Measurements from ENCODE around the gene TTC29.

Gene TTC29

DNA sequence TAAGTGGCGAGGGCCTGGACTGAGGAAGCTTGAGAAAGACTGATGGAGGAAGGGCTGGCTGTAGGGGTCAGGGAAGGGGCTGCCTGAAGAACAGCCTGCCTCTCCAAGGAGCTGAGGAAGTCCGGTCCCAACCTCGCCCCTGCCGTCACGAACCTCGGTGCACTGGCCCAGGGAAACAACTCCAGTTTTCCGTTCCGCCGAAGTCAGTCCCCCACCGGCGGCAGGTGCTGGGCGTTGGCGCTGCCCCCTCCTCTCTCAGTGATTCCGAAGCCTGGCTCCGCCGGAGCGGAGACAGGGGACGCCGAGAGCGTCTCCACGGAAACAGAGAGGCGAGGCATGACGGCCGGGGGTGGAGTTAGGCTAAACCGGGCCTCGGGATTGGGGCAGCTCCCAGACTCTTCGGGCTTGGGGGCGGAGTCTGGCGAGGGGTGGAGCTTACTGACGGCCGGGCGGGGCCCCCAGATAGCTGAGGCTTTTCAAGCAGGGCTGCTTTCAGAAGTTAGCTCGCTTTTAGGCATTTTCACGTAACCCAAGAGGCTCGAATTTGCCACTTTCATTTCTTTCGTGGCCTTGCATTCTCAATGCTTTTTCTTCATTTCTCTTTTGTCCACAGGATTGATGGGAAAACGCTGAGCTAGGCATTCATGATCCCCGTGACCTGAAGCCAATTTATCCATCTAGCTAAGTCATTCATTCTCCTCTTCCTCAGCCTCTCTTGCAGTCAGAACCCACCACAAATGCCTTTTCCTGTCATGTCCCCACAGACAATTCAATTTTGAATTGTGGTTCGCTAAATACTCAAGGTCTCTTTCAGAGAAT, at the start of gene TTC29:
TSS of gene TTC29 (minus strand) at position 309 of the 819 bp plus-strand sequence. CDS start 5,969 bp downstream, outside the sequence.
- peak; percentile 73 to 80 for DNase-seq (ENCODE audit: extremely low read depth in 1 of 2, low read depth in 1 of 2)

- DNase-seq (ENCODE audit: extremely low read depth in 1 of 2, low read depth in 1 of 2): no peak
These were observed 36.0 kb upstream of the TTC29 start for GRCh38 chr4:146981651-146982050.

DNA sequence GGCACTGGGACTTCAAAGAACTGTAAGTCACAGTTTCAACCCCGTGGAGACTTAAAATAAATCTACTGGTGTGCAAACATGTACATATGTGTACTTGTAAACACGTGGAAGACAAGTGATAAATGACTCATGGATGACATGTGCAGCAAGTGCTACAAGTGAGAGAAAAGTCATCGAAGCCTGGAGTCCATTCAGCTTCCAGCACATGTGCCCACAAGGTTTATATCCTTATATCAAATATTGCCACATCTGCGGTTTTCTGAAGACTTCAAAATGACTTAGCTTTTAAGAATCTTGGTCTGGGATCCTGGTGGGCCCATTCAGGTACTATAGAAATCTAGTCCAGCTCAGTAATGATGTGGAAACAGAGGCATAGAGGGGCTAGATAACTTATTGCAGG, 33.0 kb upstream of the TTC29 start:
- no peak for DNase-seq (ENCODE audit: extremely low read depth in 1 of 2, low read depth in 1 of 2)

DNA sequence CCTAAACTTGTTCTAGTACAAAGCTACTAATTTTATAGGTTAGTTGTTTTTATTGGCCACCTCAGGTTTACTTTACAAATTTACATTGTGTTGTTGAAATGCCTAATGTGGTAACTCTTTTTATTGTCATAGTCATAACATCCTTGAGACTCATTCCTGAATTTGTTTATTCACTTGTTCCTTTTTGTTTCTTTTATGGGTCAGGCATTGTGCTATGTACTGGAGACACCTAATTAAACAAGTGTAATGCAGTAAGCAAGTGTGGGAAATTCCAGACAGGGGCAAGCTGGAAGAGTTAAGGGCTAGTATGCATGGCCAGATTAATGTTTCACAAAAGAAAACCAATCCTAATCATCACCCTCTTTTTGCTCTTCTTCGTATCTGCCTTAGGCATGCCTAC, 30.5 kb upstream of the TTC29 start:
- DNase-seq (ENCODE audit: extremely low read depth in 1 of 2, low read depth in 1 of 2): no peak

- DNase-seq (ENCODE audit: extremely low read depth in 1 of 2, low read depth in 1 of 2): no peak
These were observed 29.9 kb upstream of the TTC29 start for GRCh38 chr4:146975527-146975926.

DNA sequence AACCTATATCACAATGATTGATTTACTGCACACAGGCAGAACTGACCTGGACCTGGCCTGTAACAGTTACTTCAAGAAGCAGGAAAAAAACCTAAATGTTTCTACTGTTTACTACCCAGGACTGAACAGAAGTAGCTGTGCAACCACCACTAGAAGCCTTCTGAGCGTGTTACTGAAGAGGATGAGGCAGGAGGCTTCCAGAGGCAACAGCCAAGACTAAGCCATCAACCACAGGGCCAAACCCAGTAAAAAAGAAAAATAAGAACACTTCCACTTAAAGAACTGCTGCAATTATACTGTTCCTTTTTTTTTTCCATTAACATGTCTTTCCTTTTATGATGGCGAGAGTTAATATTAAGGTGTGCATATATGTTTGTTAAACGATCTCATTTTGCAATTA, 29.4 kb upstream of the TTC29 start:
- no peak for DNase-seq (ENCODE audit: extremely low read depth in 1 of 2, low read depth in 1 of 2)

- no peak for DNase-seq (ENCODE audit: extremely low read depth in 1 of 2, low read depth in 1 of 2)
These were observed 26.4 kb upstream of the TTC29 start for GRCh38 chr4:146972036-146972435.

- no peak for DNase-seq (ENCODE audit: extremely low read depth in 1 of 2, low read depth in 1 of 2)
These were observed 23.5 kb upstream of the TTC29 start for GRCh38 chr4:146969126-146969525.

DNA sequence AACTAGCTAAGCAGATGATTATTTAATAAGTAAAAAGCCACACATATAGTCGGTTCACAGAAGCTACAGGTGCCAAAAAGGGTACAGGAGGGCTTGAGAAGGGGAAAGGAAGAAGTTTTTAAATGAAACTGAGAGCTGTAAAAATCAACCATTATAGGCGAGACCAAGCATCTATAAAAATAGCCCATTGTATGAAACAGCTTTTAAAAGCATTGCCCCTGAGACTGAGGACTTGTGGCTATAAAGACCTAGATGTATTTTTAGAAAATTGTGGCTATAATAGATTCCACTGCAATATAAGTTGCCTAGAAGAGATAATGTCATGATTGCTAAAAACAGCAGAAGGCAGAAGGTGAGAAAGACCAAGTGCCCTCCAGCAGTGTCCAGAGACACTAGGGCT, 15.0 kb upstream of the TTC29 start:
- no peak for DNase-seq (ENCODE audit: extremely low read depth in 1 of 2, low read depth in 1 of 2)

- DNase-seq (ENCODE audit: extremely low read depth in 1 of 2, low read depth in 1 of 2): no peak
These were observed 14.0 kb upstream of the TTC29 start for GRCh38 chr4:146959692-146960091.

DNA sequence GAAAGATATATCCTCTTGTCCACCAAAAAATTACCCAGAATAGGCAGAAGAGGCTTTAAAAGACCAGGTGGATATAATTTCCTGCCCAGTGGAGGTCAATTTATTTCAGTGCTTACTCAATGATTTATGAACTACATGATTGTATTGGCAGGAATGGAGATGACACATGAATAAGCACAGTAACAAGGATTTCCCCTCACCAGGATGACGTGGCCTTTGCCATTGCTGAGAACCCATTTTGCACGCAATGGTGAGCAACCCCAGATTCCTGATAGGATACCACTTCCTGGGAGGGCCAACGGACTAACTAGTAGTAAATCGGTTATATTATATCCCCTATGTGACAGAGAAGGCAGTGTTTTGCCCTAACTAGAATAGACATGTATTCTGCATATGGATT, 11.6 kb upstream of the TTC29 start:
- no peak for DNase-seq (ENCODE audit: extremely low read depth in 1 of 2, low read depth in 1 of 2)

DNA sequence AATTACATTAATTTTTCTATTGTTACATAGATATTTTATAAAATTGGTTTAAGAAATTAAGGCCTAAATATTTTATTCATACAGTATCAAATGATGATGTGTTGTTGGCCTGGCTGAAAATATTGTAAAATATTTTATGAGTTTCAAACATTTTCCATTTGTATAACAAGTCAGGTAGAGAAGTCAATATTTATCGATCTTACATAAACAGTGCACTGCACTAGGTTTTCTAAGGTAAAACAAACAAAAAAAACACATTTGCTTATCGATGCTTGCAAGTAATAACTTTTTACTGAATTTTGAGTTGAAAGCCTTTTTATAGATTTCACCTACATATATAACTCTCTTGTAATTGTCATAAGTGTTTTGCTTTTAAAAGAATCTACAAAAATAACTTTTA, 7.2 kb upstream of the TTC29 start:
- no peak for DNase-seq (ENCODE audit: extremely low read depth in 1 of 2, low read depth in 1 of 2)

- DNase-seq (ENCODE audit: extremely low read depth in 1 of 2, low read depth in 1 of 2): no peak
These were observed 3.9 kb upstream of the TTC29 start for GRCh38 chr4:146949559-146949958.

- DNase-seq (ENCODE audit: extremely low read depth in 1 of 2, low read depth in 1 of 2): no peak
These were observed 1.8 kb downstream of the TTC29 start for GRCh38 chr4:146943691-146944375.

DNA sequence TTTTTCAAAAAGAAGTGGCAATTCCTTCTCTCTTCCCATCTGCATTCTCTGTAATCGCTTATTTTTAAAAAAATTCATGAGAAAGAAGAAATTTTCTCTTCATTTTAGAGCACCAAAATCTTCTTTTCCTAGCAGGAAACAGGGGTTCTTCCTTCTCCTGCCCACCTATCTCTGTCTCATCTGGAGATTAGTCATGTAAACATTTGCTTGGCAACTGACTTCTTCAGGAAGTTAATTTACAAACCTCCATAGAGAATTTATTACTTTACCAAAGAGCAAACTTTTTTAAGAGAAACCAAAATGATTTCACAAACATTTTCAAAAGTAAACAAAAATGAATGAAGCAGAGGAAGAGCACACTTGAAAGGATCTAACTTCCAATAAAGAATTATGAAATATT, 13.5 kb downstream of the TTC29 start:
- DNase-seq (ENCODE audit: extremely low read depth in 1 of 2, low read depth in 1 of 2): no peak

- no peak for DNase-seq (ENCODE audit: extremely low read depth in 1 of 2, low read depth in 1 of 2)
These were observed 15.0 kb downstream of the TTC29 start for GRCh38 chr4:146930673-146931072.

GRCh38 chr4:146927695-146928094, 18.0 kb downstream of the TTC29 start:
- DNase-seq (ENCODE audit: extremely low read depth in 1 of 2, low read depth in 1 of 2): no peak

- DNase-seq (ENCODE audit: extremely low read depth in 1 of 2, low read depth in 1 of 2): no peak
These were observed 29.1 kb downstream of the TTC29 start for GRCh38 chr4:146916479-146917076.

- no peak for DNase-seq (ENCODE audit: extremely low read depth in 1 of 2, low read depth in 1 of 2)
These were observed 30.5 kb downstream of the TTC29 start for GRCh38 chr4:146915132-146915531.

DNA sequence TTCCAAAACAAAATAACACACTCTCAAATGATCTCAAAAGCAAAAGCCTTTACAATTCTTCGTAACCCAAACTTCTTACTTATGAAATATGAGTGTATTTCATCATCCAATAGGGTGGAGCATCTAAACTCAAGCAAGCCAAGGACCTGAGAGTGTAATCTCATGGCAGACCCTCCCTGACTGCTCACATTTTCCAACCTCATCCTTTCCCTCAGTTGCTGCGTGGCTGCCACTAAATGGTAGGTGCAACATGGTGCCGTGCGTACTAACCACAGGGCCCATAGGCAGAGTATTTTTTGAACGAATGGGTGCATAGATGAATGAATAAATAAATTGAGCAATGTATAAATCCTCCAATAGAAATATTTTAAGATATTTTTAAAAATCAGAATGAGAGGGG, 45.4 kb downstream of the TTC29 start:
- no peak for DNase-seq (ENCODE audit: extremely low read depth in 1 of 2, low read depth in 1 of 2)

GRCh38 chr4:146890301-146890700, 55.4 kb downstream of the TTC29 start:
- no peak for DNase-seq (ENCODE audit: extremely low read depth in 1 of 2, low read depth in 1 of 2)

DNA sequence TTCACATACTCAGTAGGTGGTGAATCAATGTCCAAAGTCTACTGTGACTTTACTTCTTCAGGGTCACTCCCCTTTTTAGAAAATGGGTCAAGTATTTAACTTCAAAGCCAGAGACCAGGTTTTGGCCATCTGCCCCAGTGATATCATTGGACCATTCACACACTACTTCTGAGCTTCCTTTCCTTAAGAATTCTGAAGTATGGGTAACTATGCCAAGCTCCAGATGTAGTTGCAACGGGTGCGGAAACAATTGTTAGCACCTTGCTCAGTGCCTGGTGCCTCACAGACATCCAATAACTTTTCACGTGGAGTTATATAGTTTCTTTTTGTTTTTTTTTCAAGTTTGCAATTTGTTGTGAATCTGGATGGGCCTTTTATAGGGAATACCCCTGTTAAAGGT, 62.6 kb downstream of the TTC29 start:
- DNase-seq (ENCODE audit: extremely low read depth in 1 of 2, low read depth in 1 of 2): no peak

Measured in stimulated activated CD8-positive, alpha-beta memory T cell treated with anti-CD3 and anti-CD28 coated beads, Interleukin-7, amount 100 ng/mL, for 48 hours (primary cell).